DOHH2 (cell line): ENCODE data around the gene FARP2.

Source experiments
- H3F3A ChIP-seq: fragments of 200-600 bp; sonication (generic), shearing (Covaris generic); 2 replicates; pipeline ENCODE4 v1.6.0; 2016; ENCODE audit warnings: antibody characterized with exemption, mild to moderate bottlenecking; ENCODE audit not compliant: control insufficient read depth, insufficient read depth
- H3K27ac ChIP-seq: fragments of 200-600 bp; sonication (generic); 2 replicates; pipeline ENCODE4 v1.5.1; 2014; ENCODE audit warnings: low read depth, mild to moderate bottlenecking, low read length, moderate library complexity
- H3K27me3 ChIP-seq: fragments of 200-600 bp; sonication (generic); 2 replicates; pipeline ENCODE4 v1.6.1; 2014; ENCODE audit warnings: mild to moderate bottlenecking, low read length, mixed read lengths; ENCODE audit not compliant: control insufficient read depth
- H3K36me3 ChIP-seq: fragments of 200-600 bp; sonication (generic); 2 replicates; pipeline ENCODE4 v1.6.1; 2014; ENCODE audit warnings: mild to moderate bottlenecking, low read length, moderate library complexity, mixed read lengths; ENCODE audit not compliant: control insufficient read depth
- H3K4me1 ChIP-seq: fragments of 200-600 bp; sonication (generic); 2 replicates; pipeline ENCODE4 v1.6.1; 2014; ENCODE audit warnings: mild to moderate bottlenecking, low read length, mixed read lengths; ENCODE audit not compliant: control insufficient read depth
- H3K4me2 ChIP-seq: fragments of 200-600 bp; sonication (generic); 2 replicates; pipeline ENCODE4 v1.6.0; 2014; ENCODE audit warnings: mild to moderate bottlenecking, low read length, moderate library complexity
- H3K4me3 ChIP-seq: fragments of 200-600 bp; sonication (generic); 2 replicates; pipeline ENCODE4 v1.5.1; 2014; ENCODE audit warnings: mild to moderate bottlenecking, low read length, mixed read lengths
- H3K79me2 ChIP-seq: fragments of 200-600 bp; sonication (generic); 2 replicates; pipeline ENCODE4 v1.6.1; 2014; ENCODE audit warnings: mild to moderate bottlenecking, low read length, mixed read lengths; ENCODE audit not compliant: control insufficient read depth
- H3K9me2 ChIP-seq: fragments of 200-600 bp; sonication (generic); replicated peaks from 2 replicates; pipeline ENCODE4 v1.6.1; 2014; ENCODE audit warnings: mild to moderate bottlenecking, low read length, mixed read lengths; ENCODE audit not compliant: control insufficient read depth
- H3K9me3 ChIP-seq: fragments of 200-600 bp; sonication (generic); 2 replicates; pipeline ENCODE4 v1.6.1; 2014; ENCODE audit warnings: antibody characterized with exemption, low read length, mixed read lengths; ENCODE audit not compliant: control insufficient read depth, insufficient read depth
- H4K20me1 ChIP-seq: fragments of 200-600 bp; sonication (generic); 2 replicates; pipeline ENCODE4 v1.6.0; 2014; ENCODE audit warnings: low read depth, mild to moderate bottlenecking, antibody characterized with exemption, low read length, moderate library complexity; ENCODE audit not compliant: control insufficient read depth, insufficient read depth
- CTCF ChIP-seq: fragments of 200-600 bp; sonication (generic); IDR thresholded peaks from one replicate; pipeline ENCODE4 v1.5.1; 2014; ENCODE audit warnings: antibody characterized with exemption, mild to moderate bottlenecking, low read depth, low read length; ENCODE audit not compliant: poor library complexity, severe bottlenecking
- EZH2phosphoT487 ChIP-seq: fragments of 200-600 bp; sonication (generic); IDR thresholded peaks from 2 replicates; pipeline ENCODE4 v1.6.1; 2017; ENCODE audit warnings: borderline replicate concordance, mild to moderate bottlenecking, antibody characterized with exemption, low read length, moderate library complexity, mixed read lengths

Gene FARP2

GRCh38 chr2:241334813-241335212 lies 21.3 kb upstream of the FARP2 start:
- peaks cover 64% of the 10 kb centered on the region for H3K79me2 ChIP-seq
- no peaks in the 10 kb centered on the region for H3K9me3 ChIP-seq
- peak overlapping the region; percentile 60; the same call in 1 of the 2 replicates for H3K4me2 ChIP-seq
- no peaks in the 10 kb centered on the region for H3K9me2 ChIP-seq
- H3K27me3 ChIP-seq, result no peaks in the 10 kb centered on the region
- H3K4me1 ChIP-seq, result peaks cover 40% of the 10 kb centered on the region
- no peak for TF ChIP-seq CTCF
- TF ChIP-seq EZH2phosphoT487, result no peak
- H3F3A ChIP-seq, result peaks cover 38% of the 10 kb centered on the region
- no peak overlapping the region for H3K4me3 ChIP-seq
- peaks cover 78% of the 10 kb centered on the region for H3K36me3 ChIP-seq
- H4K20me1 ChIP-seq, result peaks cover 7% of the 10 kb centered on the region; the same call in 1 of the 2 replicates
- peak overlapping the region; percentile 77 for H3K27ac ChIP-seq

GRCh38 chr2:241339839-241340630 lies 16.1 kb upstream of the FARP2 start:
- H3K9me2 ChIP-seq, result no peaks in the 10 kb centered on the region
- H3K4me1 ChIP-seq, result peaks cover 21% of the 10 kb centered on the region
- peaks cover 30% of the 10 kb centered on the region for H3K79me2 ChIP-seq
- no peaks in the 10 kb centered on the region for H3K27me3 ChIP-seq
- peaks cover 3% of the 10 kb centered on the region; the same call in 1 of the 2 replicates for H4K20me1 ChIP-seq
- H3K27ac ChIP-seq, result no peak overlapping the region
- H3K36me3 ChIP-seq, result peaks cover 87% of the 10 kb centered on the region
- no peaks in the 10 kb centered on the region for H3K9me3 ChIP-seq
- H3F3A ChIP-seq, result peaks cover 12% of the 10 kb centered on the region
- TF ChIP-seq CTCF (no peak), EZH2phosphoT487 (no peak)
- no peak overlapping the region for H3K4me3 ChIP-seq
- no peak overlapping the region for H3K4me2 ChIP-seq

- Histone ChIP-seq H3K4me1 (peaks cover 14% of the 10 kb centered on the region), H4K20me1 (peaks cover 3% of the 10 kb centered on the region; the same call in 1 of the 2 replicates), H3K79me2 (peaks cover 26% of the 10 kb centered on the region), H3F3A (peaks cover 5% of the 10 kb centered on the region), H3K27ac (no peak overlapping the region), H3K4me3 (no peak overlapping the region), H3K4me2 (no peak overlapping the region), H3K9me2 (no peaks in the 10 kb centered on the region), H3K27me3 (no peaks in the 10 kb centered on the region), H3K36me3 (peaks cover 87% of the 10 kb centered on the region), H3K9me3 (no peaks in the 10 kb centered on the region)
- TF ChIP-seq EZH2phosphoT487, result no peak
- TF ChIP-seq CTCF, result no peak
Measured at GRCh38 chr2:241340631-241341163, 15.4 kb upstream of the FARP2 start.
